Measurements from ENCODE around the gene BRCA2.

BRCA2 gene

GRCh38 chr13:32378012-32378411 is 62.7 kb downstream of the BRCA2 start:
- no peak for DNase-seq (ENCODE audit: low read depth in 2 of 3, low spot score in 2 of 3)

- DNase-seq (ENCODE audit: low read depth in 2 of 3, low spot score in 2 of 3) = no peak
Measured at GRCh38 chr13:32381539-32381938, 66.2 kb downstream of the BRCA2 start.

- DNase-seq (ENCODE audit: low read depth in 2 of 3, low spot score in 2 of 3) = no peak
Measured at GRCh38 chr13:32383836-32384618, 68.7 kb downstream of the BRCA2 start.

GRCh38 chr13:32384702-32385101 is 69.4 kb downstream of the BRCA2 start:
- no peak for DNase-seq (ENCODE audit: low read depth in 2 of 3, low spot score in 2 of 3)

GRCh38 chr13:32385410-32385809 is 70.1 kb downstream of the BRCA2 start:
- no peak for DNase-seq (ENCODE audit: low read depth in 2 of 3, low spot score in 2 of 3)

DNA sequence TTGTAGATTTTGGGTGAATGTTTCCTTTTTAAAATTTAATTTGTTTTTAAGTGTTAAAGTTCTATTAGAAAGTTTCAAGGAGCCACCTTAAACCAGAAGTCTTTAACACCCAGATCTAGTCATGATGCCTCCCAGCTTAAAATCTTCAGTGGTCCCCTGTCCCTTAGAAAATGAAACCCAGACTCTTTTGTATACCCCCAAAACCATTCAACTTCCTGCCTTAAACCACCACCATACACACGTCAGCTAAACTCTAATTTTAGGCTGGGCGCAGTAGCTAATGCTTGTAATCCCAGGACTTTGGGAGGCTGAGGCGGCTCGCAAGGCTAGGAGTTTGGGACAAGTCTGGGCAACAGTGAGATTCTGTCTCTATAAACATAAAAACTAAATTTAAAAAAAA is 74.7 kb downstream of the BRCA2 start:
- DNase-seq (ENCODE audit: low read depth in 2 of 3, low spot score in 2 of 3) = no peak

GRCh38 chr13:32390484-32390883 is 75.2 kb downstream of the BRCA2 start:
- DNase-seq (ENCODE audit: low read depth in 2 of 3, low spot score in 2 of 3) = no peak

GRCh38 chr13:32391101-32391619 is 75.9 kb downstream of the BRCA2 start:
- no peak for DNase-seq (ENCODE audit: low read depth in 2 of 3, low spot score in 2 of 3)

GRCh38 chr13:32403108-32403507 is 87.8 kb downstream of the BRCA2 start:
- no peak for DNase-seq (ENCODE audit: low read depth in 2 of 3, low spot score in 2 of 3)

GRCh38 chr13:32407854-32408253 is 92.5 kb downstream of the BRCA2 start:
- no peak for DNase-seq (ENCODE audit: low read depth in 2 of 3, low spot score in 2 of 3)

DNA sequence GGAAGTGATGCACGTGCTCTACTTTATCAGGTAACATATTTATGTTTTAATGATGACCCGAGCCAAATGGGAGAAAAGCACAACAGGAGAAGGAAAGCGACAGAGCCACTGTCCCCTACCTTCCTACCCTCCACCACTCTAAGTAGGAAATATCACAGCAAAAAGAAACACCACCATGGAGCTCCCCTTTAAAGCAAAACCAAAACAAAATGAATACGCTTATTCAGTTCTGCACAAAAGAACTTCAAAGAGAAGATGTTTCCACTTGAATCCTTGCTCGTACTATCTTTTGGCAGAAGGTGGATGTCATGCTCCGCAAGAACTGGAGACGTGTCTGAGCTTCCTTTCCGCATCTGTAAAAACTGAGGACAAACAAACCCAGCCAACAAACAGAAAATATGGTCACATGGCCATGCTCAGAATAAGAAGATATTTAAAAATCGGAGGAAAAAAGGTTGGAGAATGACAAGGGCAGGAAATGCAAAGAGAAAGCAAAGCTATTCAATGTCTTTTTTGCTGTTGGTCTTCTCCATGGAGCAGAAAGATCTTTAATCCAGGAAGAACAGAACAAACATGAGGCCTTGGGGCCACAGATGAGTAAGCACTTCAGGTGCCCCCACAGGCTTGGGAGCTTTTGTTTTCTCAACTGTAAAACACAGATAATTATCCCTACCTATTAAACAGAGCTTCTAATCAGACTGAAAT is 93.1 kb downstream of the BRCA2 start:
- no peak for DNase-seq (ENCODE audit: low read depth in 2 of 3, low spot score in 2 of 3)

GRCh38 chr13:32409001-32409313 is 93.6 kb downstream of the BRCA2 start:
- no peak for DNase-seq (ENCODE audit: low read depth in 2 of 3, low spot score in 2 of 3)

- DNase-seq (ENCODE audit: low read depth in 2 of 3, low spot score in 2 of 3) = no peak
Measured at GRCh38 chr13:32409561-32410421, 94.5 kb downstream of the BRCA2 start.

DNA sequence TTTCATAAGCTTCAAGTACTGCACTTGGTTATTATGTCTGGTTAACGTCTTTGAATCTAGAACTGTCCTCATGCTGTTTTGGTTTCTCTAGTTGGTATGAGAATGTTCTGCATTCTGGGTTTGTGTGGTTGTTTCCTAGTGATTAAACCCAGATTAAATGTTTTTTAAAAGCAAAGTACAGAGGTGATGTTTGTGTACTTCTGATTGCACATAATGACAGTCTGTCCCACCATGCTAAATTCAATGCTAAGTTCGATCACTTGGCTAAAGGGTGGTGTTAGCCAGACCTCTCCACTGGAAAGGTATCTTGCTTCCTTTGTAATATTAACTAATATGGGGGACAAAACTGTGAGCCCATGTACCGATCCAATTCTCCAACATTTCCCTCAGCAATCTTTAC is 98.0 kb downstream of the BRCA2 start:
- DNase-seq (ENCODE audit: low read depth in 2 of 3, low spot score in 2 of 3) = no peak

- no peak for DNase-seq (ENCODE audit: low read depth in 2 of 3, low spot score in 2 of 3)
Measured at GRCh38 chr13:32414580-32414979, 99.3 kb downstream of the BRCA2 start.

- no peak for DNase-seq (ENCODE audit: low read depth in 2 of 3, low spot score in 2 of 3)
Measured at GRCh38 chr13:32415019-32415418, 99.7 kb downstream of the BRCA2 start.

DNA sequence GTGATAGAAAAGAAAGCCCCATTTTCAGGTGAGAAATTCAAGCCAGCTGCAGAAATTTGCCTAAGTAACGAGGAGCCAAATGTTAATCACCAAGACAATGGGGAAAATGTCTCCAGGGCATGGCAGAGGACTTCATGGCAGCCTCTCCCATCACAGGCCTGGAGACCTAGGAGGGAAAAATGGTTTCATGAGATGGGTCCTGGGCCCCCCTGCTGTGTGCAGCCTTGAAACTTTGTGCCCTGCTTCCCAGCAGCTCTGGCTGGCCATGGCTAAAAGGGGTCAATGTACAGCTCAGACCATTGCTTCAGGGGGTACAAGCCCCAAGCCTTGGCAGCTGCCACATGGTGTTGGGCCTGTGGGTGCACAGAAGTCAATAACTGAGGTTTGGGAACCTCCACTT is 102.7 kb downstream of the BRCA2 start:
- no peak for DNase-seq (ENCODE audit: low read depth in 2 of 3, low spot score in 2 of 3)

- DNase-seq (ENCODE audit: low read depth in 2 of 3, low spot score in 2 of 3) = no peak
Measured at GRCh38 chr13:32419862-32420261, 104.6 kb downstream of the BRCA2 start.

- DNase-seq (ENCODE audit: low read depth in 2 of 3, low spot score in 2 of 3) = no peak
Measured at GRCh38 chr13:32423592-32423991, 108.3 kb downstream of the BRCA2 start.

DNA sequence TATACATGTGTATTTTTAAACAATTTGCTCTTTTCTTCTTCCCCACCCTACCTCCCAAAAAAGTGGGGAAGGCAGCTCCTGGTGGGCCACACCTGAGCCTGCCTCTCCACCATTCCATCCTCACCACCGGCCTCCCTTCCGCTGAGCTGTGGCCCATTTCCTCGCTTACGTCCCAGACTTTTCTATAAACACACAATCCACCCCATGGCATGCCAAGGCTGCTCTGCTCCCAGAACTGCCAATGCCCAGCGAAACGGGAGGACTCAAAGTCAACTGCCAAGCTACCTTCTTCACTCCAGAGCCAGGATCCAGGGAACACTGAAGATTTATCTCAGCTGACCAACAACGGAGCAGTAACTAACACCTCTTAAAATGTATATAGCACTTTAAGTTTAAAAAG is 109.8 kb downstream of the BRCA2 start:
- DNase-seq (ENCODE audit: low read depth in 2 of 3, low spot score in 2 of 3) = no peak

DNA sequence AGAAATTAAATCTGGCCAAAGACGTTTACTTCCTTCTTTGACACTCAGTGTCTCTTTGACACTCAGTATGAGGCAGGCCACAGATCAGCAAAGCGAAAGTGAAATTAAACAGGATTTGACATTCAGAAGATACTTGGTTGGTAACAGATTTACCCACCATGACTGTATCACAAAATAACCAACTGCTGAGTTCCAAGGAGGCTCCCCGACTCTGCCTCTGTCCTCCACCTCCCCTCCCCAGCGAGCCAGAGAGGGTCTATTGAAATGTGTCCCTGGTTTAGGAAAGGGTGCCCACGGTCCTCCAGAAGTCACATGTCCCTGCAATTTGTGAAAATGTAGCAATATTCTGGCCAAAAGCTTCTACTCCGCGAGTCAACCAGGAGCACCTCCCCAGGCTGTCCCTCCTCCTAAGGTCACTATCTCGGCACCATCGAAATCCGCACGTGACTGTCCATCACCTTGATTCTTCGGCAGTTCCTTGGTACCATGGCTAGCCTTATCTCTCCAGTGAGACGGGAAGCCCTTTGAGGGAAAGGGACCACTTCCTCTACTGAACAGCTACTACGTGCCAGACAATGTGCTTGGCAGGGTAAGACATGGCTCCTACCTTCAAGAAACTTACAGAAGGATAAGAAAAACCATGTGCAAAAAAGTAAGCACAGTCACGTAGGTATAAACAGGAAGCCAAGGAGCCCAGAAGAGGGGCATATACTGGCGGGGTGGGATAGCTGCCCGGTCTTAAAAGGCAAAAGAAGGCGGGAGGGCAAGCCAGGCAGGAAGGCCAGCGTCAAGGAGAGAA is 111.1 kb downstream of the BRCA2 start:
- peak in 1 of 3 experiments; percentile 17 for DNase-seq (ENCODE audit: low read depth in 2 of 3, low spot score in 2 of 3)
